H1 (cell line): ENCODE data around the gene DAG1. TPM values are rescaled to one million over a fixed set of nuclear protein-coding genes. Genes with fewer than 3 reads are reported as not detected.

Source experiments
- ATF3 ChIP-seq: IDR thresholded peaks from 2 replicates; pipeline ENCODE4 v1.6.1; 2011; ENCODE audit warnings: low read depth, mild to moderate bottlenecking, low read length; ENCODE audit not compliant: insufficient read depth
- BCL11A ChIP-seq, 2 experiments: IDR thresholded peaks; one replicate each; pipeline ENCODE4 v1.6.1; 2011; ENCODE audit warnings: low read depth in 2 of 2, low read length in 2 of 2, mild to moderate bottlenecking in 2 of 2
- CBX5 ChIP-seq: fragments of 300-800, 300-1000 bp; sonication (generic); IDR thresholded peaks from 2 replicates; pipeline ENCODE4 v1.7.1; 2016; ENCODE audit warnings: antibody characterized with exemption, low read length, low read depth
- CTBP2 ChIP-seq: IDR thresholded peaks from 2 replicates; pipeline ENCODE4 v1.7.0; 2011; ENCODE audit warnings: borderline replicate concordance, mild to moderate bottlenecking, moderate library complexity, mixed read lengths, low read length; ENCODE audit not compliant: insufficient read depth, insufficient read length
- HDAC6 ChIP-seq: IDR thresholded peaks from one replicate; pipeline ENCODE4 v1.7.1; 2012; ENCODE audit warnings: low read depth, mild to moderate bottlenecking, inconsistent platforms, low read length, moderate library complexity
- SAP30 ChIP-seq: fragments of 300-600 bp; sonication (generic); IDR thresholded peaks from 2 replicates; pipeline ENCODE4 v1.7.1; 2012; ENCODE audit warnings: low read length, moderate library complexity, mild to moderate bottlenecking, inconsistent platforms; ENCODE audit not compliant: insufficient read depth, insufficient replicate concordance
- TAF1 ChIP-seq: IDR thresholded peaks from 2 replicates; pipeline ENCODE4 v1.6.1; 2011; ENCODE audit warnings: mild to moderate bottlenecking, low read depth, low read length
- polyA plus RNA-seq, 7 experiments: library from polyadenylated mRNA; depleted of rRNA in 3 of 7; stranded (reverse) in 5 of 7; unstranded in 2 of 7; fragments of >200 nt in 5 of 7; fragments of 200-250 nt in 2 of 7; gene quantifications; 1 replicate in 5 of 7; 2 replicates in 1 of 7; 4 replicates in 1 of 7; pipeline versions ENCODE4 v1.2.1 to v1.2.3, GENCODE V29; 2011 to 2013; ENCODE audit warnings: missing spikeins in 2 of 7, mixed read lengths in 2 of 7
- total RNA-seq: library from RNA; stranded (reverse); fragmentation: NEBNext Ultra II Directional; extraction: Animal tissue kit (Norgen Biotek cat#: 25700); gene quantifications from 2 replicates; pipeline ENCODE4 v1.2.1, GENCODE V29; 2021

Gene DAG1
- total and polyA plus RNA-seq, 2 of the 8 experiments (the other 6 are each of a cell fraction or from before 2014, with no cell fraction given): 97.5 to 138 TPM

- no peak for TF ChIP-seq SAP30
- no peak for TF ChIP-seq BCL11A (IDR thresholded peaks at IDR 0.05; ENCODE audit: low read depth in 2 of 2, low read length in 2 of 2)
- TF ChIP-seq TAF1: no peak
- TF ChIP-seq ATF3: no peak
- no peak for TF ChIP-seq CTBP2
- TF ChIP-seq CBX5: no peak
- TF ChIP-seq HDAC6: no peak
Observed at GRCh38 chr3:49498648-49499047, 28.6 kb downstream of the DAG1 start (continued).
